ENCODE measurements around the gene SLC6A8. TPM values are rescaled to one million over a fixed set of nuclear protein-coding genes. Genes with fewer than 3 reads are reported as not detected.
"Not testable (repeated sequence)": the region's sequence is repeated elsewhere in the genome, so short reads cannot be mapped to it uniquely, and the experiment has no call there.

The SLC6A8 gene
- total RNA-seq, 4 donors from 2014 or later = 4.0 to 8.0 (median 6.1) TPM

DNA sequence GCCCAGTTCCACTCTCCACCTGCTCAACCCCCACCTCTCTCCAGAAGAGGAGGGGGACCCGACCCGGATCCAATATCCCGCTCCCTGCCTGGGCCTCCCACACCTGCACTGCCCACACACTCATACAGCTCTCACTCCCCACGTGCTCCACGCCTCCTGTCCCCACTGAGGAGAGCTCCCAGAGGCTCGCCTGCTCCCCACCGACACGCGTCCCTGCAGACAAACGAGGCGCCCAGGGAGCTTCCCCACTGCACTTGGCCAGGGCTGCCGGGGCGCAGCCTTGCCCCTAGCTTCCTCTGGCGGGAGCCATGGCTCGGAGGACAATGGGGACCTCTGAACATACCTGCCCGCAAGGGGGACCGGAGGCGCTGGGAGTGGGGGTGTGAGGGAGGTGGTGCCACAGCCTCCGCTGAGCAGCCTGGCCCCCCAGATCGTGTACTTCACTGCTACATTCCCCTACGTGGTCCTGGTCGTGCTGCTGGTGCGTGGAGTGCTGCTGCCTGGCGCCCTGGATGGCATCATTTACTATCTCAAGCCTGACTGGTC lies 5.0 kb downstream of the SLC6A8 start:
- H3K27ac ChIP-seq = no peak overlapping the region

DNA sequence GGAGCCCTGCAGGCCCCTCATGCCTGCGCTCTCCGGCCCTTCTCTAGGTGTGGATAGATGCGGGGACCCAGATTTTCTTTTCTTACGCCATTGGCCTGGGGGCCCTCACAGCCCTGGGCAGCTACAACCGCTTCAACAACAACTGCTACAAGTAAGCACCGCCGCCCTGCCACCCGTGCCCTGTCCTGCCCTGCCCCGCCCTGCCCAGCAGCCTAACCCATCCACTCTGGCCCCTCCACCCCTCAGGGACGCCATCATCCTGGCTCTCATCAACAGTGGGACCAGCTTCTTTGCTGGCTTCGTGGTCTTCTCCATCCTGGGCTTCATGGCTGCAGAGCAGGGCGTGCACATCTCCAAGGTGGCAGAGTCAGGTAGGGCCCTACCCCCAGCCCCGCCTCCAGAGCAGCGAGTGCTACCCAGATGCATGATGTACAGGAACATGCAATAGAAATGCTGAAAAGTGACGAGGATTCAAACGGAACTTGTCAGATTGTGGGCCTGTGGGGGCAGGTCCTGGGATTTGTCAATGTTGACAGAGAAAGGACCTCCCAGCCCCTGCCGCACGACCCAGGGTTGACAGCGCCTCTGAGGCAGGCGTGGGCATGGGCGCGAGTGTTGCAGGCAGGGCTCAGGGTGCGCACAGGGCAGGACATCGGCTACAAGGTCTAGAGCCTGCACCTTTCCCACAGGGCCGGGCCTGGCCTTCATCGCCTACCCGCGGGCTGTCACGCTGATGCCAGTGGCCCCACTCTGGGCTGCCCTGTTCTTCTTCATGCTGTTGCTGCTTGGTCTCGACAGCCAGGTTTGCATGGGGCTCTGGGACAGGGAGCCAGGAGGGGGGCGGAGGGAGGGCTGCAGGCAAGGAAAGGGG lies 5.7 kb downstream of the SLC6A8 start:
- Histone ChIP-seq H3K9me3 (no peaks in the 10 kb centered on the region), H3K27ac (no peak overlapping the region), H3K4me3 (replicated peaks in 1 of 3) (no peak overlapping the region), H3K27me3 (no peaks in the 10 kb centered on the region), H3K4me1 (no peaks in the 10 kb centered on the region), H3K36me3 (no peaks in the 10 kb centered on the region)
- intact Hi-C loops (cut with DNase I) = no loop called here
- no peak for TF ChIP-seq POLR2A (IDR thresholded peaks at IDR 0.05)
- TF ChIP-seq, protein P1, sequence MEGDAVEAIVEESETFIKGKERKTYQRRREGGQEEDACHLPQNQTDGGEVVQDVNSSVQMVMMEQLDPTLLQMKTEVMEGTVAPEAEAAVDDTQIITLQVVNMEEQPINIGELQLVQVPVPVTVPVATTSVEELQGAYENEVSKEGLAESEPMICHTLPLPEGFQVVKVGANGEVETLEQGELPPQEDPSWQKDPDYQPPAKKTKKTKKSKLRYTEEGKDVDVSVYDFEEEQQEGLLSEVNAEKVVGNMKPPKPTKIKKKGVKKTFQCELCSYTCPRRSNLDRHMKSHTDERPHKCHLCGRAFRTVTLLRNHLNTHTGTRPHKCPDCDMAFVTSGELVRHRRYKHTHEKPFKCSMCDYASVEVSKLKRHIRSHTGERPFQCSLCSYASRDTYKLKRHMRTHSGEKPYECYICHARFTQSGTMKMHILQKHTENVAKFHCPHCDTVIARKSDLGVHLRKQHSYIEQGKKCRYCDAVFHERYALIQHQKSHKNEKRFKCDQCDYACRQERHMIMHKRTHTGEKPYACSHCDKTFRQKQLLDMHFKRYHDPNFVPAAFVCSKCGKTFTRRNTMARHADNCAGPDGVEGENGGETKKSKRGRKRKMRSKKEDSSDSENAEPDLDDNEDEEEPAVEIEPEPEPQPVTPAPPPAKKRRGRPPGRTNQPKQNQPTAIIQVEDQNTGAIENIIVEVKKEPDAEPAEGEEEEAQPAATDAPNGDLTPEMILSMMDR (IDR thresholded peaks at IDR 0.05) = no peak
- 91 to 95% methylated on average over 7 to 13 of the region's 31 CpGs for WGBS, 2 donors
- no peak for DNase-seq

More for the DNA sequence above, 5.0 kb downstream of the SLC6A8 start:
- intact Hi-C loops (cut with DNase I) = no loop called here
- Histone ChIP-seq H3K9me3 (no peaks in the 10 kb centered on the region), H3K4me1 (no peaks in the 10 kb centered on the region), H3K4me3 (replicated peaks in 1 of 3) (no peak overlapping the region), H3K36me3 (no peaks in the 10 kb centered on the region), H3K27me3 (no peaks in the 10 kb centered on the region)
- TF ChIP-seq, protein P1 (IDR thresholded peaks at IDR 0.05) = no peak
- no peak for TF ChIP-seq POLR2A (IDR thresholded peaks at IDR 0.05)
- 40 to 41% methylated on average over 1 to 6 of the region's 24 CpGs for WGBS, 2 donors
- DNase-seq = no peak

DNA sequence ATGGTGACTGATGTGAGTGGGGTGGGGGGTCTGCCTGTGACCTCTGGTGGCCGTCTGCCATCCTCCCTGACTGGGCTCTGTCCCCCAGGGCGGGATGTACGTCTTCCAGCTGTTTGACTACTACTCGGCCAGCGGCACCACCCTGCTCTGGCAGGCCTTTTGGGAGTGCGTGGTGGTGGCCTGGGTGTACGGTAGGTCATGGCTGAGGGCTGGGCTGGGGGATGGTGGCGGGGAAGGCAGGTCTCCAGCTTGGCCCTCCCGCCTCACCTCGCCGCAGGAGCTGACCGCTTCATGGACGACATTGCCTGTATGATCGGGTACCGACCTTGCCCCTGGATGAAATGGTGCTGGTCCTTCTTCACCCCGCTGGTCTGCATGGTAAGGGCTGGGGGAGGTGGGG lies 6.5 kb downstream of the SLC6A8 start:
- WGBS, 2 donors = 60% methylated on average over 1 of the region's 16 CpGs; no CpG with 5 or more reads in 1 of the 2 donors
- DNase-seq; H3K27me3 ChIP-seq; H3K27ac ChIP-seq; H3K4me3 ChIP-seq (replicated peaks in 1 of 3); H3K9me3 ChIP-seq; intact Hi-C loops (cut with DNase I); H3K4me1 ChIP-seq; H3K36me3 ChIP-seq: not testable (repeated sequence)

DNA sequence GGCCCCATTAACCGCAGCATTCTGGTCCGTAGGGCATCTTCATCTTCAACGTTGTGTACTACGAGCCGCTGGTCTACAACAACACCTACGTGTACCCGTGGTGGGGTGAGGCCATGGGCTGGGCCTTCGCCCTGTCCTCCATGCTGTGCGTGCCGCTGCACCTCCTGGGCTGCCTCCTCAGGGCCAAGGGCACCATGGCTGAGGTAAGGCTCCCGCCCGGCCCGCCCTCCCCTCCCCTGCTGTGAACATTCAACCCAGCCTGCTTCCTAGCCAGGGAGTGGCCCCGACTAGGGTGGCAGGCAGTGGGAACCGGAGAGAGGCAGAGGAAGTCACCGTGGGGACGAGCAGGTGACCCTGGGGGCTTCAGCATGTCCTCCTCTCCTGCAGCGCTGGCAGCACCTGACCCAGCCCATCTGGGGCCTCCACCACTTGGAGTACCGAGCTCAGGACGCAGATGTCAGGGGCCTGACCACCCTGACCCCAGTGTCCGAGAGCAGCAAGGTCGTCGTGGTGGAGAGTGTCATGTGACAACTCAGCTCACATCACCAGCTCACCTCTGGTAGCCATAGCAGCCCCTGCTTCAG lies 7.1 kb downstream of the SLC6A8 start:
- TF ChIP-seq, protein P1 (IDR thresholded peaks at IDR 0.05) = no peak
- TF ChIP-seq POLR2A (IDR thresholded peaks at IDR 0.05) = no peak
- no peaks in the 10 kb centered on the region for H3K27me3 ChIP-seq
- no peaks in the 10 kb centered on the region for H3K9me3 ChIP-seq
- no peak overlapping the region for H3K27ac ChIP-seq
- H3K4me3 ChIP-seq (replicated peaks in 1 of 3) = no peak overlapping the region
- intact Hi-C loops (cut with DNase I) = no loop called here
- H3K4me1 ChIP-seq = no peaks in the 10 kb centered on the region
- no peaks in the 10 kb centered on the region for H3K36me3 ChIP-seq
- WGBS, 2 donors = 90% methylated on average over 6 of the region's 23 CpGs; no CpG with 5 or more reads in 1 of the 2 donors
- no peak for DNase-seq

DNA sequence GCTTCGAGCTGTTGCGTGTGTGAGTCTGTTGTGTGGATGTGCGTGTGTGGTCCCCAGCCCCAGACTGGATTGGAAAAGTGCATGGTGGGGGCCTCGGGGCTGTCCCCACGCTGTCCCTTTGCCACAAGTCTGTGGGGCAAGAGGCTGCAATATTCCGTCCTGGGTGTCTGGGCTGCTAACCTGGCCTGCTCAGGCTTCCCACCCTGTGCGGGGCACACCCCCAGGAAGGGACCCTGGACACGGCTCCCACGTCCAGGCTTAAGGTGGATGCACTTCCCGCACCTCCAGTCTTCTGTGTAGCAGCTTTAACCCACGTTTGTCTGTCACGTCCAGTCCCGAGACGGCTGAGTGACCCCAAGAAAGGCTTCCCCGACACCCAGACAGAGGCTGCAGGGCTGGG lies 8.4 kb downstream of the SLC6A8 start:
- intact Hi-C loops (cut with DNase I) = no loop called here
- no peak for TF ChIP-seq POLR2A (IDR thresholded peaks at IDR 0.05)
- TF ChIP-seq, protein P1 (IDR thresholded peaks at IDR 0.05) = no peak
- Histone ChIP-seq H3K4me3 (replicated peaks in 1 of 3) (no peak overlapping the region), H3K27me3 (no peaks in the 10 kb centered on the region), H3K36me3 (peaks cover 0 to 6% of the 10 kb centered on the region in 2 donors), H3K9me3 (no peaks in the 10 kb centered on the region), H3K4me1 (no peaks in the 10 kb centered on the region), H3K27ac (no peak overlapping the region)
- 92 to 93% methylated on average over 5 to 7 of the region's 15 CpGs for WGBS, 2 donors
- DNase-seq = no peak

DNA sequence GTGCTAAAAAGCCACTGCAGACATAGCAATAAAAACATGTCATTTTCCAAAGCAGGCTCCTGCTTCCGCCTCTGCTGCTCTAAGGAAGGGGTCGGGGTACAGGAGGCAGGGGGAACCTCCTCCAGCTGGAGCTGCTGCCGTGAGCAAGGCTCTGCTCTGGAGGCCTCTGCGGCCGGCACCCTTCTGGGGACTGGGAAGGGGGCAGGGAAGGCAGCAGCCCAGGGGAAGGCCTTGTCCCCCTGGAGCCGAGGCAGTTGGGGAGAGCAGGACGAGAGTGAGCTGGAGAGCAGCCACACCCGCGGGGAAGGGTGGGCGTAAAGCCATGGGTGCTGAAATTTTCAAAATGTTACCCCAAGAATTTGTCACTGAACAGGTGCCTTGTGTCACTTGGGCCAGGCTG lies 8.8 kb downstream of the SLC6A8 start:
- H3K27ac ChIP-seq; DNase-seq; H3K36me3 ChIP-seq; H3K4me1 ChIP-seq; H3K9me3 ChIP-seq; H3K4me3 ChIP-seq (replicated peaks in 1 of 3); H3K27me3 ChIP-seq; intact Hi-C loops (cut with DNase I): not testable (repeated sequence)
- 82 to 84% methylated on average over 8 to 9 of the region's 10 CpGs for WGBS, 2 donors

DNA sequence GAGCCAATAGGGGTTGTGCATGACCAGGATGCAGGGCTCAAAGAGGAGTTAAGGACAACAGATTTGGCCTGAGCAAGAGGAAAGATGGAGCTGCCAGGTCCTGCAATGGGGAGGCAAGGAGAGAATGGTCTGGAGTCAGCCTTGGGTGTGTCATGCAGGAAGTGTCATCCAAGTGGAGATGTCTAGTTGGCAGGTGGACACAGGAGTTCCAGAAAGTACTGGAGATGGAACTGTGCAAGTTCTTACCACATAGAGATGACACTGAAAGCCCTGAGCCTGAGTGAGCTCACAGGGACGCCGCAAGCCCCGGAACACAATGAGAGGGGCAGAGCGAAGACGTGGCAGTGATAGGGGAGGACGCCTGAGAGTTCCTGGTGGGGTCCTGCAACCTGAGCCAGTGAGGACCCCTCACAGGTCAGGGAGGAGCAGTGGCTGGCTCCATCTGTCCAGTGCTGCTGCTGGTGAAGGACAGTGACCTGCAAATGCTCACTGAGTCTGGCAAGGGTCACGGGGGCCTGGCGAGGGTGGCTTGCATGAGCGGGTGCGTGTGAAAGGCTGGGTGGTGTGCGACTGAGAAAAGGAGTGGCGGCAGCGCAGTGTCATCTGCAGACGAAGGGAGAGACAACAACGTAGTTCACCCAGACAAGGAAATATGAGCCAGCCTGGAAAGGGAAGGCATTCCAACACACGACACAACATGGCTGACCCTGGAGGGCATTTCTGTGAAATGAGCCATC lies 9.4 kb downstream of the SLC6A8 start:
- H3K27me3 ChIP-seq; H3K4me3 ChIP-seq (replicated peaks in 1 of 3); H3K4me1 ChIP-seq; H3K36me3 ChIP-seq; H3K27ac ChIP-seq; H3K9me3 ChIP-seq; DNase-seq; intact Hi-C loops (cut with DNase I): not testable (repeated sequence)
- WGBS, 2 donors = 93 to 96% methylated on average over 10 to 16 of the region's 16 CpGs
